Spleen (tissue), 7 donors: ENCODE results near the gene BACE2.

Experiments used
- CTCF ChIP-seq, 11 experiments: fragments of 200-600 bp in 7 of 11; fragments of 450-650 bp in 4 of 11; sonication (generic) in 4 of 11; IDR thresholded peaks in 8 of 11; conservative IDR thresholded peaks in 3 of 11; 1 replicate in 7 of 11; 2 replicates in 4 of 11; pipeline versions ENCODE4 v1.4.0 to v1.8.0; 2016 to 2021; ENCODE audit warnings: antibody characterized with exemption in 11 of 11, inconsistent platforms in 4 of 11, mild to moderate bottlenecking in 1 of 11
- POLR2A ChIP-seq, 3 donors: fragments of 450-650 bp; IDR thresholded peaks; one replicate each; pipeline ENCODE4 v1.5.1; 2017; ENCODE audit warnings: antibody characterized with exemption in 3 of 3, mild to moderate bottlenecking in 1 of 3
- donor health status: DM: no; HTN: no; CAD: no; lungs with moderate emphysema.
- donor health status: DM: no; HTN: no; CAD: no.
- donor health status: DM: no; HTN: no; CAD: no.

- TF ChIP-seq CTCF (IDR thresholded peaks at IDR 0.05 in 8 of 11, conservative IDR thresholded peaks at IDR 0.05 in 3 of 11): no peak
- TF ChIP-seq POLR2A (IDR thresholded peaks at IDR 0.05): no peak
These were observed 8.9 kb downstream of the BACE2 start for GRCh38 chr21:41176846-41177245.
